NCI-H128 (cell line): Measurements from ENCODE around the gene ARID1B.

Experiments used
- DNase-seq: peaks from one replicate; lab custom pipeline; 2025; ENCODE audit not compliant: unreplicated experiment; lab: John Stamatoyannopoulos, UW

The ARID1B gene

DNA sequence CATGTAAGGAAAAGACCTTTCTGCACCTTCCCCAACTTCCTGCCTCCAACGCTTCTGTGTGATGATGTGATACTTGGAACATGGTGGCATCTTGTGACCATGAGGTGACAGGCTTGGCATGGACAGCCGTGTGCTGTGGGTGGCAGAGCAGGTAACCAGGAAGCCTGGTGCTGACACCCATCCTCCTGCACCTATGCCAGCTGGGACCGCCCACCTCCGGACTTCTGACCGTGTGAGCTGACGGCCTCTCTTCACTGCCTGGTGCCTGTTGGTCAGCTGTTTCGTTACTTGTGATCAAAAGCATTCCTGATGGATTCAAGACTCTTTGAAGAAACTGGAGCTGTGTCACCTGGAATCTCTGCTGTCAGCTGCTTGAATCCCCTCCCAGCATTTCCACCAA lies 475.8 kb downstream of the ARID1B start:
- no peak for DNase-seq

GRCh38 chr6:157253699-157254098 lies 476.5 kb downstream of the ARID1B start:
- no peak for DNase-seq

- DNase-seq, result no peak
These were observed 477.4 kb downstream of the ARID1B start for GRCh38 chr6:157254538-157254937.

DNA sequence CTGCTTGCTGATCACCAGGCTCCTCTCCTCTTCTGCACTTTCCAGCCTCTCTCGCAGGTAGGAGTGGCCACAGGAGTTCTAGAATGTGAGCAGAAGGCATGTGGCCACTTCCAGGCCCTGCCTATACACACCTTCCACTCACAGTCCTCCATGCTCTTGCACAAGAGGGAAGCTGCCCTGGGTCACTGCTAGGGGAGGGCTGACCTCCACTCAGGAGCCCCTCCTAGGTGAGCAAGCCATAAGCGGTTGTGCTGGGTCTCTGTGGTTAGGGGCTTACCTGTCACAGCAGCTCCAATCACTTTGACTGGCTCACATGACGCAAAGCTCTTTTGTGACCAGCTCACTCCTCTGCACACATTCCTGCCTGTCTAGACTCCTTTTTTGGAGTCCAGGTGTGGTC lies 477.9 kb downstream of the ARID1B start:
- DNase-seq, result no peak

- DNase-seq, result no peak
These were observed 481.7 kb downstream of the ARID1B start for GRCh38 chr6:157258878-157259277.

GRCh38 chr6:157259443-157259842 lies 482.3 kb downstream of the ARID1B start:
- DNase-seq, result no peak
